Measurements from ENCODE around the gene S100A8. TPM values are rescaled to one million over a fixed set of nuclear protein-coding genes. Genes with fewer than 3 reads are reported as not detected.

Gene S100A8
- total RNA-seq, 1 donor from 2014 or later: not detected

- no peaks in the 10 kb centered on the region for H3K4me1 ChIP-seq (ENCODE audit: insufficient read depth, low read length)
- peaks cover 3% of the 10 kb centered on the region for H3K27me3 ChIP-seq (ENCODE audit: insufficient read depth, low read length)
- H2AFZ ChIP-seq (ENCODE audit: low read depth, low read length): no peak overlapping the region
- FAIRE-seq: no peak
- H3K9me3 ChIP-seq (ENCODE audit: insufficient read depth, low read depth, low read length): peaks cover 3% of the 10 kb centered on the region
- H4K20me1 ChIP-seq (ENCODE audit: insufficient read depth, low read length): no peaks in the 10 kb centered on the region
- TF ChIP-seq, protein P1, sequence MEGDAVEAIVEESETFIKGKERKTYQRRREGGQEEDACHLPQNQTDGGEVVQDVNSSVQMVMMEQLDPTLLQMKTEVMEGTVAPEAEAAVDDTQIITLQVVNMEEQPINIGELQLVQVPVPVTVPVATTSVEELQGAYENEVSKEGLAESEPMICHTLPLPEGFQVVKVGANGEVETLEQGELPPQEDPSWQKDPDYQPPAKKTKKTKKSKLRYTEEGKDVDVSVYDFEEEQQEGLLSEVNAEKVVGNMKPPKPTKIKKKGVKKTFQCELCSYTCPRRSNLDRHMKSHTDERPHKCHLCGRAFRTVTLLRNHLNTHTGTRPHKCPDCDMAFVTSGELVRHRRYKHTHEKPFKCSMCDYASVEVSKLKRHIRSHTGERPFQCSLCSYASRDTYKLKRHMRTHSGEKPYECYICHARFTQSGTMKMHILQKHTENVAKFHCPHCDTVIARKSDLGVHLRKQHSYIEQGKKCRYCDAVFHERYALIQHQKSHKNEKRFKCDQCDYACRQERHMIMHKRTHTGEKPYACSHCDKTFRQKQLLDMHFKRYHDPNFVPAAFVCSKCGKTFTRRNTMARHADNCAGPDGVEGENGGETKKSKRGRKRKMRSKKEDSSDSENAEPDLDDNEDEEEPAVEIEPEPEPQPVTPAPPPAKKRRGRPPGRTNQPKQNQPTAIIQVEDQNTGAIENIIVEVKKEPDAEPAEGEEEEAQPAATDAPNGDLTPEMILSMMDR (IDR thresholded peaks at IDR 0.05; ENCODE audit: insufficient read depth, low read depth, low read length): no peak
- no peak for TF ChIP-seq EZH2 (IDR thresholded peaks at IDR 0.05; ENCODE audit: insufficient read depth, low read length)
- no peak overlapping the region for H3K27ac ChIP-seq (ENCODE audit: low read depth, low read length)
- H3K9me3 Mint-ChIP-seq (ENCODE audit: unreplicated experiment): peaks cover 12% of the 10 kb centered on the region
- H3K4me3 ChIP-seq (ENCODE audit: insufficient read depth, low read depth, low read length): no peak overlapping the region
- H3K27me3 Mint-ChIP-seq (ENCODE audit: low read depth, unreplicated experiment): peaks cover 37% of the 10 kb centered on the region
- no peaks in the 10 kb centered on the region for H3K36me3 ChIP-seq (ENCODE audit: insufficient read depth, low read length)
- no peak for DNase-seq (ENCODE audit: low read depth)
- no peak overlapping the region for H3K4me2 ChIP-seq (ENCODE audit: low read length)
- no peak overlapping the region for H3K4me3 Mint-ChIP-seq (ENCODE audit: unreplicated experiment)
- H3K9ac ChIP-seq (ENCODE audit: low read length): no peak overlapping the region
- H3K79me2 ChIP-seq (ENCODE audit: insufficient read depth, low read length): no peaks in the 10 kb centered on the region
- H3K4me1 Mint-ChIP-seq (ENCODE audit: low read depth, unreplicated experiment): peaks cover 6% of the 10 kb centered on the region
- no peaks in the 10 kb centered on the region for H3K36me3 Mint-ChIP-seq (ENCODE audit: low read depth, unreplicated experiment)
- H3K27ac Mint-ChIP-seq (ENCODE audit: unreplicated experiment): no peak overlapping the region
These were observed 11.3 kb downstream of the S100A8 start for GRCh38 chr1:153379591-153379990.

GRCh38 chr1:153375511-153375910 is 15.4 kb downstream of the S100A8 start, which contains the start of gene S100A12:
TSS of gene S100A12 (minus strand) at chr1:153375621. CDS start at chr1:153374592, 1,029 bp downstream.
- H3K4me1 Mint-ChIP-seq (ENCODE audit: low read depth, unreplicated experiment): peaks cover 6% of the 10 kb centered on the region
- no peak within 1 kb of the TSS for H3K4me2 ChIP-seq (ENCODE audit: low read length)
- peaks cover 3% of the 10 kb centered on the region for H3K9me3 Mint-ChIP-seq (ENCODE audit: unreplicated experiment)
- no peaks in the 10 kb centered on the region for H3K36me3 Mint-ChIP-seq (ENCODE audit: low read depth, unreplicated experiment)
- FAIRE-seq (no peak), DNase-seq (ENCODE audit: low read depth) (peak; percentile 89)
- H3K4me3 ChIP-seq (ENCODE audit: insufficient read depth, low read depth, low read length): no peak within 1 kb of the TSS
- no peaks in the 10 kb centered on the region for H3K79me2 ChIP-seq (ENCODE audit: insufficient read depth, low read length)
- H3K27me3 Mint-ChIP-seq (ENCODE audit: low read depth, unreplicated experiment): peaks cover 37% of the 10 kb centered on the region
- H3K27me3 ChIP-seq (ENCODE audit: insufficient read depth, low read length): peaks cover 3% of the 10 kb centered on the region
- no peak within 1 kb of the TSS for H2AFZ ChIP-seq (ENCODE audit: low read depth, low read length)
- H3K9me3 ChIP-seq (ENCODE audit: insufficient read depth, low read depth, low read length): peaks cover under 1% of the 10 kb centered on the region
- H3K27ac ChIP-seq (ENCODE audit: low read depth, low read length): no peak within 1 kb of the TSS
- TF ChIP-seq, protein P1 (IDR thresholded peaks at IDR 0.05; ENCODE audit: insufficient read depth, low read depth, low read length): no peak
- TF ChIP-seq EZH2 (IDR thresholded peaks at IDR 0.05; ENCODE audit: insufficient read depth, low read length): no peak
- H3K4me3 Mint-ChIP-seq (ENCODE audit: unreplicated experiment): no peak within 1 kb of the TSS
- no peak within 1 kb of the TSS for H3K27ac Mint-ChIP-seq (ENCODE audit: unreplicated experiment)
- H3K36me3 ChIP-seq (ENCODE audit: insufficient read depth, low read length): no peaks in the 10 kb centered on the region
- H3K9ac ChIP-seq (ENCODE audit: low read length): no peak within 1 kb of the TSS
- H3K4me1 ChIP-seq (ENCODE audit: insufficient read depth, low read length): no peaks in the 10 kb centered on the region
- H4K20me1 ChIP-seq (ENCODE audit: insufficient read depth, low read length): no peaks in the 10 kb centered on the region

DNA sequence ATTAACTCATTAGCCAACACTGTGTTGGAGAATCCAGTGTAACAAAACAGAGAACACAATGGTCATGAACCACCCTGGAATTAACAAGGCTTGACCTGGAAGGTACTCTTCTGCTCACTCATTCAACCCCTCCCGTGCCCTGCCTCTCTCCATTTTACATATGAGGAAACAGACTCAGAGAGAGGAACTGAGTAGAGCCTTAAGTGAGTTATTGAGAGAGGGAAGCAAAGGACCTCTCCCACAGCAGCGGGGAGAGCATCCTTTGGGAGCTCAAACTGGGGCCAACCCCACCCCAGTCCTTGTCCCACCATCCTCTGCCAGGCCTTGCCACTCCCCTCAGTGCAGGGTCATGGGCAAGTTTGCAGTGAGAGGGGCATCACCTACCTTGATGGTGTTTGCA is 16.8 kb downstream of the S100A8 start:
- H3K4me3 Mint-ChIP-seq (ENCODE audit: unreplicated experiment): no peak overlapping the region

More for the DNA sequence above, 16.8 kb downstream of the S100A8 start:
- H3K4me3 ChIP-seq (ENCODE audit: insufficient read depth, low read depth, low read length): no peak overlapping the region
- H3K4me2 ChIP-seq (ENCODE audit: low read length): no peak overlapping the region
- no peaks in the 10 kb centered on the region for H3K79me2 ChIP-seq (ENCODE audit: insufficient read depth, low read length)
- H3K9ac ChIP-seq (ENCODE audit: low read length): no peak overlapping the region
- DNase-seq (ENCODE audit: low read depth) (no peak), FAIRE-seq (no peak)
- Mint-ChIP-seq H3K9me3 (ENCODE audit: unreplicated experiment) (no peaks in the 10 kb centered on the region), H3K36me3 (ENCODE audit: low read depth, unreplicated experiment) (no peaks in the 10 kb centered on the region), H3K4me1 (ENCODE audit: low read depth, unreplicated experiment) (peaks cover 6% of the 10 kb centered on the region), H3K27me3 (ENCODE audit: low read depth, unreplicated experiment) (peaks cover 37% of the 10 kb centered on the region), H3K27ac (ENCODE audit: unreplicated experiment) (no peak overlapping the region)
- no peak for TF ChIP-seq EZH2 (IDR thresholded peaks at IDR 0.05; ENCODE audit: insufficient read depth, low read length)
- TF ChIP-seq, protein P1 (IDR thresholded peaks at IDR 0.05; ENCODE audit: insufficient read depth, low read depth, low read length): no peak
- no peak overlapping the region for H3K27ac ChIP-seq (ENCODE audit: low read depth, low read length)
- no peaks in the 10 kb centered on the region for H3K9me3 ChIP-seq (ENCODE audit: insufficient read depth, low read depth, low read length)
- no peaks in the 10 kb centered on the region for H4K20me1 ChIP-seq (ENCODE audit: insufficient read depth, low read length)
- H3K36me3 ChIP-seq (ENCODE audit: insufficient read depth, low read length): no peaks in the 10 kb centered on the region
- H3K4me1 ChIP-seq (ENCODE audit: insufficient read depth, low read length): no peaks in the 10 kb centered on the region
- no peak overlapping the region for H2AFZ ChIP-seq (ENCODE audit: low read depth, low read length)
- peaks cover 3% of the 10 kb centered on the region for H3K27me3 ChIP-seq (ENCODE audit: insufficient read depth, low read length)
